NCI-H2171 (cell line): ENCODE results near the gene DTX4.

Source experiments
- DNase-seq: peaks from one replicate; lab custom pipeline; 2025; lab: John Stamatoyannopoulos, UW

DTX4 gene

DNA sequence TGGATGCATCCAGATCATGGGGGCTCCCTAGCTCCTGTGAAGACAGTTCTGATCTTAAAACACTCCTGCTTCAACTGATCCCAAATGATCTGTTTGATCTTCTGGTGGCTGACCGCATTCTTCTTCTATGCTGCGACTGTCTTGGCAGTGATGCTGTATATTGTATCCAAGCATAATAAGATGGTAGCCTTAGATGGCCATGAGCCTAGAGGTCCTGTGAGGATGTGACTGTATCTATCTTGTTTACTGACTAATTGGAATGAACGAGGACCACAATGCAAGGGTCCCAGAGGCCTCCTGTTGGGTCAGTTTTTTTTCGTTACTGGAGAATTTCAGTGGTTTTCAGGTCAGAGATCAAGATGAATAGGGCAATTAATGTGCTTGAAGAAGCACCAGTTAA lies 47.9 kb downstream of the DTX4 start:
- DNase-seq, result no peak

DNA sequence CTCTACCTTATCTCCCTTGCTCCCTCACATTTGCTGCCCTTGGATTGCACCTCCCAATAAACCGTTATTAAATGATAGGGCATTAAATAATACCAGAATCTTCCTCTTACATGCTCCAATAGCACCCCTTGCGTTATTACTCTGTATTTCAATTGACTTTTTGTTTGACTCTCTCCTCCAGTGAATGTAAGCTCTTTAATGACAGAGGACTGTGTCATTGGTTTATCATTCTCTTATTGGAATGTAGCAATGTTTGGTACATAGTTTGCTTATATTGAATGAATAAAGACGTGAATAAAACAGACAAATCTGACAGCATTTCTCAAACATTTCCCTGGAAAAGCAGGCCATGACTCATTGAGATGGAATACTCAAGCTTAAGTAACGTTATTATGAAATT lies 49.5 kb downstream of the DTX4 start:
- DNase-seq, result no peak

DNA sequence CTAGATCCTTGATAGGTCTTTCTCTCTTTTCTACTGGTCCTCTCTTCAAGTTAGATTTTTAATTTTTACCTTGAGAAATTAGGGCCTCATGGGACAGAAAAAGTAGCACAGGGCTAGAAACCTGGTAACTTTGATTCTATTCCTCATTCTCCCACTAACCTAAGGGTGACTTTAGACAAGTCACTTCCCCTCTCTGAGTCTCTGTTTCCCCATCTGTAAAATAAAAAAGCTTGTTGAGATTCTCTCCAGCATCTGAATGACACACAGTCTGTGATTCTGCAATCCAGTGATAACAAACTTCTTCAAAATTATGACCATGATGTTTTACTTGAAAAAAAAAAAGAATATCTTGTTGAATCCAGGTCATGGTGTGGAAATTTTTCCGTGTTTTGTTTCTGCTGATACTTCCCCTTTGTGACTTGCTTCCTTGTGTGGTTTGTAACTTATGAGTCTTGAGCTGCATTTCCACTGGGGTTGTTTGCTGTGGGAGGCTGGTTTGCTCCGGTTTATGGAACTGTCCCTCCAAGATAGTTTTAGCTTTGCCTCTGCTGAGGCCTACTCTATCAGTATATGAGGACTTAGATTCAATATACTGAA lies 50.6 kb downstream of the DTX4 start:
- no peak for DNase-seq

DNA sequence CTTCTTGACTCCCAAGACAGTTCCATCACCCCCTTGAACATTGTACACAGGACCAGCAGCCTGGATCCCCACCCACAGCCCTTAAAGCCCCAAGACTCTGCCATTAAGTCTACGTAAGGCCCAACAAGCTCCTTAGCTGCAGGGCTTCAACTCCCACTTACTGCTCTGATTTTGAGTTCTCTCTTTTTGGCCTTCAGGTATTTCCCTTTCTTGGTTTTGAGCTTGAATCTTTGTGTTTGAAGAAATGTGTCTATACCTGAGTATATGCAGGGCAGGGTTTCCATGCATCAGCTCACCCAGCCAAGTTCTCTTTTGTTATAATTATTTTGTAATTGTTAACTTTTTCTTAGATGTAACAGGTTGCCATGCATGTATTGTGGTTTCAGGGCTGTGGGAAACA lies 51.2 kb downstream of the DTX4 start:
- DNase-seq, result no peak

DNA sequence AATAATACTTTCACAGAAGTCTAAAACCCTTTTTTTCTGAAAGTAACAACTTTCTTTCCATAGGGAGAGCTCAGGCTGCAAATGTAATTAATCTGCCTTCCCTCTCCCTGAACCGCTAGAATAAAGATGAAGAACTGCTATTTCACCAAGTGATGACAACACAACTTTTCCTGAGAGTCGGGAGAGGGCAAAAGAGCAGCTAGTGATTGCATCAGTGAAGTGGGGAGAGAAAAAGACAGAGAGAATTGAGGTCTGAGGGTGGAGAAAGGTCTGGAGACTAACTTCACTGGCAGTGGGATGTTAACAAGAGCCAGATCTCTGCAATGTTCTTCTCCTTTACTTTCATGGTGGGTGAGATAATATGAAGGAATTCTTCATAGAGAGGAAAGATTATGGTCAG lies 51.7 kb downstream of the DTX4 start:
- no peak for DNase-seq

DNA sequence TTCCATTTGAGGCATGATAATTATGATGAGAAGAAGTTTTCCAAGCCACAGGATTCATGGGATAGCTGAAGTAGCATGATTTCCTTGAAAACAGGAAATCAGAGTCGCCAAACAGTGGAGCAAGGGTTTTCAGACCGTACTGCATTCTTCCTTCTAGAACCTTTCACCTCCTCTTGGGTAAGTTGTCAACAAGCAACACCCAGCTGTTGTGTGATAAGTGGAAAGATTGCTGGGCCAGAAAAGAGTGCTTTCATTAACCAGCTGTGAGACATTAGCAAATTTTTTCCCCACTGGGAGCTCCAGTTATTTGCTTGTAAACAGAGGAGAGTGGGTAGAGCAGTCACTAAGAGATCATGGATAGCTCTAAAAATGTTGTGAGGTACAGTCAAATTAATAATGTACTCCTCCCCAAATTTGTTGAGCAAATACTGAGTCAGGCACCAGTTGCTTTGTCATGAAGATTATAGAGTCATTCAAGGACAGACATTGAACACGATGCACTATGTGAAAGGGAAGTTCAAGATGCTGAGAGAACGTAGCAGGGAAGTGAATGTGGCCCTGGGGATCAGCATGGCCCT lies 52.5 kb downstream of the DTX4 start:
- no peak for DNase-seq

DNA sequence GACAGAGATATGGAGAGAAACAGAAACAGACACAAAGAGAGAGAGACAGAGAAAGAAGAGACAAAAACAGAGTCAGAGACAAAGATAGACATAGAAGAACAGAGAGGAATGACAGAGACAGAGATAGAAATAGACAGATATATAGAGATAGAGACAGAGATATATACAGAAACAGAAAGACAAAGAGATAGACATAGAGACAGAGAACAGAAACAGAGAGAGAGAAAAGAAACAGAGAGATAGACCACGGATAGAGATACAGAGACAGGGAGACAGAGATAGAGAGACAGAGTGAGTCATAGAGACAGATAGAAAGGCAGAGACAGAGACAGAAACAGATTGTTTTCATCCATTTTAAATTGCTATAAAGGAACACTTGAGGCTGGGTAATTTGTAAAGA lies 53.1 kb downstream of the DTX4 start:
- no peak for DNase-seq

DNA sequence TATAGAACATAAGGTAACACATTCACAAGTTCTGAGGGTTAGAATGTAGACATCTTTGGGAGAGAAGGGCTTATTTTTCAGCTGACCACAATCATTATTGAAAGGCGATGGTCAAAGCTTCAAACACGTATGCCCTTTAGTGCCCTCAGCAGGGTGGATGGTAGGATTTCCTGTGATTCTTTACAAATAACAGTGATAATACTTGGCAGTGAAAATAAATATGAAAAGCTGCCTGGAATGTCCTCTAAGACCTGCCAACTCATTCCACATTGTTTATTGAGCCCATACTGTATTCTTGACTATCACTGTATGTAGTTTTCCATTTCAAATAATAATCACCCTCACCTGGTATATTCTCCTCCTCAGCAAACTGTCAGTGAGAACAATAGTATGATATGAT lies 54.5 kb downstream of the DTX4 start:
- no peak for DNase-seq

DNA sequence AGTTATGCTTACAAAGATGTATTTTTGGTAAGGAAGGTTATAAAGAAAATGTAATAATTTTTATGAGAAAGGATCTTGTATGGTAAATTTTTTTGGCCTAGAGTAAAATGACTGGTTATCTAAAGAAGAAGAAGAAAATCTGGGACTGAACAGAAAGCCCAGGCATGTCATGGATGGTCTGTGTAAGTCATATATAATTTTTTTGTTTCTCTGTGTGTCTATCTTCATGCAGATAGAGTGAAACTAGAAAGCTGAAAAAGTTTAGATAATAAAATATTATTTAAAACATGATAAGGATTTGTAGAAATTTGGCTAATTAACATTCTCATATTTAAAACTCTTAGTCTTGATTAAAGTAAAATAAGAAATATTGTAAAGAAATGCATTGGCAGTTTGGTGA lies 68.4 kb downstream of the DTX4 start:
- no peak for DNase-seq

DNA sequence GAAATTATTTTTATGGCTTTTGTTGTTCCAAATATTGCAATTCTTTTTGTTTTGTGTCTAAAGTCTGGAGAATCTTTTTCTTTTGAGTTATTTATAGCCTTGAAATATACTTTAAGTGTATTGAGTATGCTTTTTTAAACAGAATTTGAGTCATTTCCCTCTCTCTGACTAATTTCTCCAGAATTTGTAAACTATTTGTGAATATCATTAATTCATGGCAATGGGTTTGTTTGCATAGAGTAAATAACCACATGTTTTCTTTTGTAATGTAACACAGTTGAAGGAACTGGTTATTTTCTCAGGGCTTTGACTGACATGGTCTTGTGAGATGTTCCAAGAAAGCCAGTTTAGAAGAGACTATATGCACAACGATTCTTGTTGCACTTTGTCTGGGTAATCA lies 71.7 kb downstream of the DTX4 start:
- no peak for DNase-seq

DNA sequence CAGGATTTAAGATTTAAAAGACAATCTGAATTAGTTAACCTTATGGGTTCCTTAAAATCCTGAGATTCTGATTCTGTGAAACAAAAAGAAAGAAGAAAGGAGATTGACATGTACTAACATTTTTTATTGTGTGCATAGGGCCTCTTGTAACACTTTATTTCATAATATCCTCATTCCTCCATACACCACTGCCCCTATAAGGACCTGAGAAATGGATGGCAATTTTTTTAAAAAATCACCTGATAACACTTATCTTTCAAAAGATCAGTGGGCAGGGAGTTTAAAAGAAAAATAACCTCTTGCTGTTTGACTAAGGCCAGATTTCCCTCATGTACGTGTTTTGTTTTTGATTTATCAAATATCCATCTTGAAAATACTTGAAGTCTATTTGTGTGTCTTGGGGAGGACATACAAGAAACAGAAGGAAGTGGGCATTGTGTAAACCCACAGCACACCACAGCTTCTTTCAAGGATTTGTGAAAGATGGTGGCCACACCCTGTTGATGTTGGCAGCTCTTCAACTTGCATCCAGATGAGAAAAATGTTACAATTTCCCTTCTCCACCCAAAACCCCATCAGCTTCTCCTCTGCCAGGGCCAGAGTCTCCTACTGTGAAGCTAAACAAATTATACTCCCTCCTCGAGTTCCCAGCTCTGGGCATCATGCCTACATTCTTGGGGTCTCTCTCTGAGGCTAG lies 75.7 kb downstream of the DTX4 start:
- DNase-seq, result no peak

DNA sequence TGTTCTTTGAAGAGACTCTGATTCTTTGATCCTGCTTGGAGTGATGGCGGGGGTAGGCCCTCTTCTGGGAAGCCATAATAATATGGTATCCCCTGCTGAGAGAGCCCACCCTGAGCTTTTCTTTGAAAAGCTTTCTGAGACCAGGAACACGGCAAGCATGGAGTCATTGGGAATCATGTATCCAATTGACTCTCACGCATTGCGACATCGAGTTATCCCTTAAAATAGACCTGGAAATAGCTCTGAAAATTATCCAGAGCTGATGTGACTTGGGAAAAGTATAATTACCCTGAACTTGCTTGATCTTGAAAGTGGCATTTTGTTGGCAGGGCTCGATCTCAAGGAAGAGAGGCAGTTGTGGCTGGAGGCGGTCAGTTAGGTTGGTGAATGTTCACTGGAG lies 77.6 kb downstream of the DTX4 start:
- no peak for DNase-seq

DNA sequence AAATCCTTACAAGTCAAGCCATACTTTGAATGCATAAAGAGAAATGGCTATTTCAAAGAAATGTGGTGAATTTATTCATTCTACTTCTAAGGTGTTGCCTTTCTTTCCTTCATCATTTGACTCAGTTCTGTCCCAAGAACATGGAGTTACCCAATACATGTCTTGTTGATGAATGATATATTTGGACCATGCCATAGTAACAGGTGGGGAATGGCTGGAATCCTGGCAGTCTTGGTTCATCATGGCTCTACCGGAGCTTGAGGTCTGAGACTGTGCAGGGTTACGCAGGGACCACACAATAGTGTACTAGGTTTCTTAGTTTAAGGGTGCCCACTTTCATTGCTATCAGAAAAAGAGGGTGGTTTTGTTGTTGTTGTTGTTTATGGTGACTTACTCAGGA lies 81.1 kb downstream of the DTX4 start:
- no peak for DNase-seq

DNA sequence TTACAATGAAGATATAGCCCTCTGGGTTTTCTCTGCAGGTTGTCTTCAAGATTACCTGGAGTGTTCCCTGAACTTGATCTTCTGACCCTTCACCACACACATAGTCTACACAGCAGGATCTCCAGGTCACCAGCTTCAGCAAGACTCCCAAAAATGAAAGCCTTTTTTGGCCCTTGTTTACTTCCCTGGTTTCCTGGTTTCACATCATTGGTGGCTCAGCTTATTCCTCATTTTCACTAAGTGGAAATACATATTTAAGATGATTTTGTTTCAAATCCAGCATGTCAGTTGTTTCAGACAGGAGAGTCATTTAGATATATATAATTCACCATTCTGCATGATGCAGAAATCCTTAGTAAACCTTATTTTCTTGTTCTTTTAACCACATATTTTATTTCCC lies 82.4 kb downstream of the DTX4 start:
- DNase-seq, result no peak

DNA sequence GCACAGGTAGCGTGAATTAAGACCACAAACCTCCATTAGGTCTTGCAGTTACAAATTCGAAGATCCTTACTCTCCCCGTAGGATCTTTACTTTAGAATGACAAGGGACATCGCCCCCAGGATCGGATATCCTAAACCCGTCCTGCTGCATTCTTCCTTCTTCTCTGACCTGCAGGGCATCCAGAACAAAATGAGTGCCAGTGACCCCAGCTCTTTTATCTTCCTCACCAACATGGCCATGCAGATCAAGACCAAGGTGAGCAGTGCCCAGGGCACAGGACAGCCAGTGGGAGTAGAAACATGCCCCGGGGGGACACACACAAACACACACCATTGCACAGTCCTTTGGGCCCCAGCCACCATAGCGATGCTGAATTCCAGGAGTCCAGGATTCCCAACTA lies 83.3 kb downstream of the DTX4 start:
- no peak for DNase-seq
